Measurements from ENCODE around the gene PEDS1. TPM values are rescaled to one million over a fixed set of nuclear protein-coding genes. Genes with fewer than 3 reads are reported as not detected.
"Not testable (repeated sequence)": the region's sequence is repeated elsewhere in the genome, so short reads cannot be mapped to it uniquely, and the experiment has no call there.

PEDS1 gene
- total RNA-seq, 1 donor from 2014 or later = 31.0 TPM

- Mint-ChIP-seq H3K36me3 (ENCODE audit: insufficient read depth) (no peaks in the 10 kb centered on the region), H3K4me1 (ENCODE audit: low read depth) (no peaks in the 10 kb centered on the region), H3K27me3 (peaks cover 23% of the 10 kb centered on the region), H3K9me3 (ENCODE audit: low read depth) (no peaks in the 10 kb centered on the region), H3K4me3 (ENCODE audit: low read depth) (no peak overlapping the region), H3K27ac (no peak overlapping the region)
- peak; percentile 95 for DNase-seq (ENCODE audit: low spot score, unreplicated experiment)
- TF ChIP-seq CTCF (IDR thresholded peaks at IDR 0.05; ENCODE audit: unreplicated experiment) = peak; percentile 97
Observed at GRCh38 chr20:50186151-50186885, 32.8 kb upstream of the PEDS1 start.

GRCh38 chr20:50185426-50185825 lies 31.9 kb upstream of the PEDS1 start:
- Mint-ChIP-seq H3K36me3 (ENCODE audit: insufficient read depth) (no peaks in the 10 kb centered on the region), H3K9me3 (ENCODE audit: low read depth) (no peaks in the 10 kb centered on the region), H3K4me3 (ENCODE audit: low read depth) (no peak overlapping the region), H3K4me1 (ENCODE audit: low read depth) (no peaks in the 10 kb centered on the region), H3K27ac (no peak overlapping the region), H3K27me3 (peaks cover 23% of the 10 kb centered on the region)
- DNase-seq (ENCODE audit: low spot score, unreplicated experiment) = no peak
- TF ChIP-seq CTCF (IDR thresholded peaks at IDR 0.05; ENCODE audit: unreplicated experiment) = no peak

DNA sequence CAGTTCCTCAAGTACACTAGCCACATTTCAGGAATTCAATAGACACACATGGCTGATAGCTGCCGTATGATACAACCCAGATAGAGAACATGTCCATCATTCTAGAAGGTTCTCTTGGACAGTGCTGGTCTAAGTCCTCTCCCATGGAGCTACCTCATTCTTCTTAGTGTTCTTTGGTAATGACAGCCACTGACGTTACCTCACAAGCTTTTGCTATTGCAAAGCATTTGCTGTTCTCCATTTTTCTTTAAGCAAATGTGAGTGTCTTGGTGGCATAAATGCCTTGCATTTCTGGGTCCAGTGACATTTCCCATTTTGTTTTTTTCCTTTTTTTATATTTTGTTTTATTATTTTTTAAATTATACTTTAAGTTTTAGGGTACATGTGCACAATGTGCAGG lies 28.8 kb upstream of the PEDS1 start:
- H3K27ac Mint-ChIP-seq = no peak overlapping the region
- no peaks in the 10 kb centered on the region for H3K9me3 Mint-ChIP-seq (ENCODE audit: low read depth)
- no peaks in the 10 kb centered on the region for H3K36me3 Mint-ChIP-seq (ENCODE audit: insufficient read depth)
- no peak overlapping the region for H3K4me3 Mint-ChIP-seq (ENCODE audit: low read depth)
- TF ChIP-seq CTCF (IDR thresholded peaks at IDR 0.05; ENCODE audit: unreplicated experiment) = no peak
- H3K4me1 Mint-ChIP-seq (ENCODE audit: low read depth) = no peaks in the 10 kb centered on the region
- peaks cover 10% of the 10 kb centered on the region for H3K27me3 Mint-ChIP-seq
- DNase-seq (ENCODE audit: low spot score, unreplicated experiment) = no peak

DNA sequence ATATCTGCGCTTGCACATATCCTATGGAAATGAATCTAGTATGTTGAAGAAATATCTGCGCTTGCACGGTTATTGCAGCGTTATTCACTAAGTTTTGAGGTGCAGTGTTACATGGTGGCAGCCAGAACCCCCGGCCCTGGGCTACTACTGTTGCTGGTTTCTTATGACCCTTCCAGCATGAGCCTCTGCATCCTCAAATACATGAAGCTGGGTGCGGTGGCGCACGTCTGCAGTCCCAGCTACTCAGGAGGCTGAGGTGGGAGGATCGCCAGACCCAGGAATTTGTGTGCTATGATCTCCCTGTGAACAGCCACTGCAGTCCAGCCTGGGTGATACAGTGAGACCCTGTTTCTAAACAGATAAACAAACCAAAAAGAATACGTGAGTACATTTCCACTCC lies 27.8 kb upstream of the PEDS1 start:
- Mint-ChIP-seq H3K27ac (no peak overlapping the region), H3K9me3 (ENCODE audit: low read depth) (no peaks in the 10 kb centered on the region), H3K4me1 (ENCODE audit: low read depth) (no peaks in the 10 kb centered on the region), H3K4me3 (ENCODE audit: low read depth) (no peak overlapping the region), H3K27me3 (peaks cover 8% of the 10 kb centered on the region), H3K36me3 (ENCODE audit: insufficient read depth) (no peaks in the 10 kb centered on the region)
- no peak for TF ChIP-seq CTCF (IDR thresholded peaks at IDR 0.05; ENCODE audit: unreplicated experiment)
- DNase-seq (ENCODE audit: low spot score, unreplicated experiment) = no peak

DNA sequence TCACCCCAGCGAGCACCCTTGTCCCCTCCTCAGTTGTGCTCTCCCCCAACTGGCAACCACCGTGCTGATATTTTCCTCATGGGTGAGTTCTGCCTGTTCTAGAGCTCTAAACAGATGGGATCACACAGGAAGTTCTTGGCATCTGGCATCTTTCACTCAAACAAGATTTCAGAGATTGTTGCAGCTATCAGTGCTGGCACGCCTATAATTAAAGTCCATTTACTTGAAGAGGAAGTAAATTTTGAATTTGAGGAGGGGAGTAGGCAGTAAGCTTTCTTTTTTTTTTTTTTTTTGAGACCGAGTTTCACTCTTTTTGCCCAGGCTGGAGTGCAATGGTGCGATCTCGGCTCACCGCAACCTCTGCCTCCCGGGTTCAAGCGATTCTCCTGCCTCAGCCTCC lies 25.1 kb upstream of the PEDS1 start:
- not testable (repeated sequence) for H3K4me3 Mint-ChIP-seq (ENCODE audit: low read depth); H3K27ac Mint-ChIP-seq; H3K9me3 Mint-ChIP-seq (ENCODE audit: low read depth); DNase-seq (ENCODE audit: low spot score, unreplicated experiment); H3K36me3 Mint-ChIP-seq (ENCODE audit: insufficient read depth); H3K4me1 Mint-ChIP-seq (ENCODE audit: low read depth); H3K27me3 Mint-ChIP-seq
